HEK293 (cell line): ENCODE data around the gene BTN2A1.

Experiments
- ATF2 ChIP-seq: fragments of 450-650 bp; formaldehyde crosslinking; IDR thresholded peaks from 2 replicates; pipeline ENCODE4 v1.5.1; 2016; ENCODE audit warnings: missing biosample characterization, missing genetic modification characterization, low read depth
- CTCF ChIP-seq: fragments of 450-650 bp; formaldehyde crosslinking; IDR thresholded peaks from 2 replicates; pipeline ENCODE4 v1.5.1; 2016; ENCODE audit warnings: missing biosample characterization, missing genetic modification characterization
- REST ChIP-seq: fragments of 450-650 bp; formaldehyde crosslinking; IDR thresholded peaks from 2 replicates; pipeline ENCODE4 v1.5.1; 2016; ENCODE audit warnings: missing biosample characterization, missing genetic modification characterization
- WT1 ChIP-seq: fragments of 450-650 bp; formaldehyde crosslinking; IDR thresholded peaks from 2 replicates; pipeline ENCODE4 v1.5.1; 2016; ENCODE audit warnings: missing biosample characterization, missing genetic modification characterization
- YY1 ChIP-seq: fragments of 450-650 bp; formaldehyde crosslinking; IDR thresholded peaks from 2 replicates; pipeline ENCODE4 v1.5.1; 2018; ENCODE audit warnings: missing biosample characterization, missing genetic modification characterization
- ZBTB21 ChIP-seq: fragments of 450-650 bp; formaldehyde crosslinking; IDR thresholded peaks from 2 replicates; pipeline ENCODE4 v1.5.1; 2017; ENCODE audit warnings: missing biosample characterization, missing genetic modification characterization
- ZNF362 ChIP-seq: fragments of 450-650 bp; formaldehyde crosslinking; IDR thresholded peaks from 2 replicates; pipeline ENCODE4 v1.5.1; 2016; ENCODE audit warnings: missing biosample characterization, missing genetic modification characterization
- ZNF404 ChIP-seq: fragments of 450-650 bp; formaldehyde crosslinking; IDR thresholded peaks from 2 replicates; pipeline ENCODE4 v1.5.1; 2017; ENCODE audit warnings: missing biosample characterization, missing genetic modification characterization
- ZNF513 ChIP-seq: fragments of 450-650 bp; IDR thresholded peaks from 2 replicates; pipeline ENCODE4 v1.5.1; 2018; ENCODE audit warnings: missing biosample characterization, missing genetic modification characterization
- ZNF571 ChIP-seq: fragments of 450-650 bp; formaldehyde crosslinking; IDR thresholded peaks from 2 replicates; pipeline ENCODE4 v1.5.0; 2017; ENCODE audit warnings: missing biosample characterization, missing genetic modification characterization
- ZNF837 ChIP-seq: fragments of 450-650 bp; formaldehyde crosslinking; IDR thresholded peaks from 2 replicates; pipeline ENCODE4 v1.5.1; 2016; ENCODE audit warnings: missing biosample characterization, missing genetic modification characterization
- ZNF843 ChIP-seq: fragments of 450-650 bp; formaldehyde crosslinking; IDR thresholded peaks from 2 replicates; pipeline ENCODE4 v1.5.1; 2016; ENCODE audit warnings: missing biosample characterization, missing genetic modification characterization

GRCh38 chr6:26445934-26446667, 11.7 kb upstream of the BTN2A1 start:
- TF ChIP-seq CTCF (tag by site-specific recombination) (no peak), ZNF843 (tag by site-specific recombination) (no peak), ZNF571 (tag by site-specific recombination) (no peak), ZBTB21 (no peak), WT1 (tag by site-specific recombination) (no peak), ATF2 (no peak), ZNF837 (tag by site-specific recombination) (no peak), ZNF404 (tag by site-specific recombination) (no peak), ZNF513 (no peak), YY1 (tag by site-specific recombination) (no peak), REST (tag by site-specific recombination) (no peak), ZNF362 (tag by site-specific recombination) (no peak)
